Activated CD4-positive, alpha-beta memory T cell treated with anti-CD3 and anti-CD28 coated beads, Interleukin-2, amount 10 ng/mL, durations not matched to agents 7 days and 5 days (primary cell): Measurements from ENCODE around the gene TNFRSF6B. TPM values are rescaled to one million over a fixed set of nuclear protein-coding genes. Genes with fewer than 3 reads are reported as not detected.

Experiments used
- CTCF ChIA-PET: fragments of 350-600 bp; sonication (Branson Sonifier 250); formaldehyde crosslinking; loops from one replicate; lab custom pipeline; 2021; ENCODE audit warnings: antibody characterized with exemption, inconsistent platforms; lab: Charles Lee
- POLR2A ChIA-PET: fragments of 350-600 bp; sonication (Branson Sonifier 250); formaldehyde crosslinking; loops from one replicate; lab custom pipeline; 2021; ENCODE audit warnings: antibody characterized with exemption; lab: Charles Lee
- DNase-seq: peaks from one replicate; pipeline ENCODE4 v3.0.0-alpha.2; 2020
- H3K27ac Mint-ChIP-seq: one replicate; pipeline ENCODE4 v1.8.0; 2021; ENCODE audit warnings: mild to moderate bottlenecking, mixed read lengths
- H3K27me3 Mint-ChIP-seq: one replicate; pipeline ENCODE4 v1.8.0; 2021; ENCODE audit warnings: mixed read lengths
- H3K36me3 Mint-ChIP-seq: one replicate; pipeline ENCODE4 v1.8.0; 2021; ENCODE audit warnings: low read depth, mixed read lengths
- H3K4me1 Mint-ChIP-seq: one replicate; pipeline ENCODE4 v1.8.0; 2021; ENCODE audit warnings: mixed read lengths
- H3K4me3 Mint-ChIP-seq: one replicate; pipeline ENCODE4 v1.8.0; 2021; ENCODE audit warnings: mild to moderate bottlenecking, mixed read lengths
- H3K9me3 Mint-ChIP-seq: one replicate; pipeline ENCODE4 v1.8.0; 2021; ENCODE audit warnings: mixed read lengths
- total RNA-seq, 2 experiments: library from RNA; stranded (reverse); gene quantifications; one replicate each; pipeline ENCODE4 v1.2.3, GENCODE V29; 2021

Gene TNFRSF6B
- total RNA-seq, 2 experiments from 2014 or later: not detected

DNA sequence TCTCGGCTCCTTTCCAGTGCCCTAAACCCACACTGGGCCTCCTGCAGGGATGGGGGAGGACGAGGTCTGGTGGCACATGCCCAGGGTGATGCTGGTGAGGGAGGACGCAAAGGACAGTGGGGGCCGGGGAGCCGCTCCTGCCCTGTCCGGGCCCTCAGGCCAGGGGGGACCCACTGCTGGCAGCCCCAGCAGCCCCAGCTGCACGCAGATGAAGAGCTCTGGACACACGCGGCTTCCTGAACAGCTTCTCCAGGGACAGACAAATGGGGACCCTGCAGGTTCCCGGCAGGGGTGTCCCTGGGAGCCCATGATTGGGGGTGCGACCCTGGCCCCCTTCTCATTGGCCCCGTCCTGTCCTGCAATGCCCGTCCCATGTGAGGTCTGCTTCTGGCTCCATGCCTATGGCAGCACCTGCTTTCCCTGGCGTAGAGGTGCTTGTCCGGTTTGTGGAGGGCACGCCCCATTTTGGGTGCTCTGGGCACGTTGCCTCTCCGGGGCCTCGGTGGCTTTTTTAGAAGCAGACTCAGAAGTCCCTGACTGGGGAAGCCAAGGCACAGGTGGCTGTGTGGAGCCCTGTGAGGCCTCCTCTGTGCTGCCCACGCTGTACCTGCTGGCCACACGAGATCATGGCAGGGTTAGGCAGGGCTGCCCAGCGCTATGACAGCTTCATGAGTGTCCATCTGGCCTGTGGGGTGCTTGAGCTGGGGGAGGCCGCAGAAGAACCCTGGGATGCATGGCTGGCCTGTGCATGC, 15.4 kb upstream of the TNFRSF6B start:
- no peak overlapping the region for H3K4me3 Mint-ChIP-seq
- DNase-seq: no peak
- no peaks in the 10 kb centered on the region for H3K27me3 Mint-ChIP-seq
- POLR2A ChIA-PET: no interaction called here
- peaks cover 7% of the 10 kb centered on the region for H3K36me3 Mint-ChIP-seq
- H3K4me1 Mint-ChIP-seq: peaks cover 10% of the 10 kb centered on the region
- no peak overlapping the region for H3K27ac Mint-ChIP-seq
- CTCF ChIA-PET: no interaction called here
- no peaks in the 10 kb centered on the region for H3K9me3 Mint-ChIP-seq

DNA sequence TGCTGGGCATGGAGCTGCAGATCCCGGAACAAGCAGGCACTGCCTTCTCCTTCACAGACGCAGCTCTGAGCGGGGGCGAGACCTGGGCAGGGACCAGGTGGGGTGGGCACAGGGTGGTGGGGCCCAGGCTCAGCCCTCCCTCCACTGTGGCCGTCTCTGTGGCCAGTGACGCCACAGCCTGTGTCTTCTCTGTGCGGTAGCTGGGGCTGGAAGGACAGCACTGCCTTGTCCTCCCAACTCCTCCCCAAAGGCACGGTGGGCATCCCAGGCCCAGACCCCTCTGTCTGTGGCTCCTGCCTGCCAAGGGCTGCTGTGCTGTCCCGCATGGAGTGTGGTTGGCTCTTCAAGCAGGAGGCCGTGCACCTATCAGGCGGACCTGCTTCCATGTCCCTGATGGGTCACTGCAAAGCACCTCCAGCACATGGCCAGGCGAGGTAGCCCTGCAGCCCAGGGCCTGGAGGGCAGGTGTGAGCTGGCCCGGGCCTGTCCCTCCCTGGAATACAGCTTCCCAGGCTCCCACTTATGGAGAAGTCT, 14.8 kb upstream of the TNFRSF6B start:
- peaks cover 2% of the 10 kb centered on the region for H3K36me3 Mint-ChIP-seq
- H3K27me3 Mint-ChIP-seq: no peaks in the 10 kb centered on the region
- peaks cover 12% of the 10 kb centered on the region for H3K4me1 Mint-ChIP-seq
- H3K27ac Mint-ChIP-seq: no peak overlapping the region
- DNase-seq: no peak
- ChIA-PET CTCF (no interaction called here), POLR2A (interaction anchor here (0.7 kb wide), 1 partner anchor 55 kb away, joined by 3 read pairs; the partner anchor contains the start of gene GMEB2)
- no peaks in the 10 kb centered on the region for H3K9me3 Mint-ChIP-seq
- H3K4me3 Mint-ChIP-seq: no peak overlapping the region

DNA sequence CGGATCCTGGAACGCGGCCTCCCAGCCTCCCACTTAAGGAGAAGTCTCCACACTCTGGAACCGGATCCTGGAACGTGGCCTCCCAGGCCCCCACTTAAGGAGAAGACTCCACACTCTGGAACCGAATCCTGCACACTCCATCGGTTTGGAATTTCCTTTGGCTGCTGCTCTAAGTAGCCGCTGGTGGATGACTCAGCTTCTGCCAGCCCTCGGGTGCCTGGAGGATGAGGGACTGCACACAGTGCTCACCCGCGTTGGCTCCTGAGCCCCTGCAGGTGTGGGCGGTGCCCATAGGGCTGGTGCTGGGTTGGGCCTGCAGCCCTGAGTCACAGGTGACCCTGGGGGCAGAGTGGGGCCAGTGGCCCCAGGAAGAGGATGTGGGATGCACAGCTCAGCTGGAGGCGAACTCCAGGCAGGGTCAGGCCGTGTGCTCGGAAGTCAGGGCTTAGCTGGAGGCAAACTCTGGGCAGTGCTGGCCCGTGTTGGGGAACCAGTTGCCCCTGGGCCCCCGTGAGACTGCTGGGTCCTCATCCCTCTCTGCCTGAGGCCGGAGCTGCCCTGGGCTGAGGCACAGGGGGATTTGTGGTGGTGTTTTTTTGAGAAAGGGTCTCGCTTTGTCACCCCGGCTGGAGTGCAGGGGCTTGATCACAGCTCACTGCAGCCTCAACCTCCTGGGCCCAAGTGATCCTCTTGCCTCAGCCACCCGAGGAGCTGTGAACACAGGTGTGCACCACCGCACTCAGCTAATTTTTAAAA, 13.9 kb upstream of the TNFRSF6B start:
- POLR2A ChIA-PET: interaction anchor here (0.7 kb wide), 1 partner anchor 56 kb away, joined by 3 read pairs; the partner anchor contains the start of gene GMEB2

DNA sequence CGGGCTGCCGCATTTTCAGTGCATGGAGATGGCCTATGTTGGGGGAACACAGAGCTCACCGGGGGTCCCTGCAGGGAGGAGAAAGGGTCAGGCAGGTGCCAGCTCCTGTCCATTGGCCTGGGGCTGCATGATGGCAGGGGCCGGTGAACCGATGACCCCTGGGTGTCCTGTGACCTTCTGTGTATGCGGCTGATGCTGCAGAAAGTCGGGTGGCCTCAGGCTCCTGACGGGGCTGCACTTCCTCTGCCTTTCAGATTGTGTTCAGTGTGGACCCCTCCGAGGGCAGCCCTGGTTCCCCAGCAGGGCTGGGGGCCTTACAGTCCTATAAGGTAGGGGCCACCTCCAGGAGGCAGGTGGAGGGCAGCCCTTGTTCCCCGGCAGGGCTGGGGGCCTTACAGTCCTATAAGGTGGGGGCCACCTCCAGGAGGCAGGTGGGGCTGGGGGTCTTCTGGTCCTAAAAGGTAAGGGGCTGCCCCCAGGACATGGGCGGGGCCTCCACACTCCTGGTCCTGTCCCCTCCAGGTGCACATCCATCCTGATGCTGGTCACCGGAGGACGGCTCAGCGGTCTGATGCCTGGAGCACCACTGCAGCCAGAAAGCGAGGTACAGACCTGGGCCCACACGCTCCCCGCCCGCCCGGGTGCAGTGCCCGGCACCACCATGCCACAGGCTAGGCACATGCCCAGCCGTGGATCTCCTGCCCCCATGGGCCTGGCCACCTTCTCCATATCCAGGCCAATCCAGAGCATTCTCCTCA, 11.0 kb upstream of the TNFRSF6B start:
- Mint-ChIP-seq H3K4me3 (no peak overlapping the region), H3K36me3 (no peaks in the 10 kb centered on the region), H3K27ac (no peak overlapping the region), H3K9me3 (no peaks in the 10 kb centered on the region), H3K4me1 (peaks cover 14% of the 10 kb centered on the region), H3K27me3 (no peaks in the 10 kb centered on the region)
- POLR2A ChIA-PET: no interaction called here
- DNase-seq: no peak
- CTCF ChIA-PET: no interaction called here

More for the DNA sequence above, 13.9 kb upstream of the TNFRSF6B start:
- Mint-ChIP-seq H3K27me3 (no peaks in the 10 kb centered on the region), H3K27ac (no peak overlapping the region), H3K4me1 (peaks cover 14% of the 10 kb centered on the region), H3K9me3 (no peaks in the 10 kb centered on the region), H3K4me3 (no peak overlapping the region), H3K36me3 (peaks cover 2% of the 10 kb centered on the region)
- no peak for DNase-seq
- CTCF ChIA-PET: interaction anchor here (0.8 kb wide), 1 partner anchor 24 kb away, joined by 3 read pairs; the partner anchor contains the start of gene RTEL1

DNA sequence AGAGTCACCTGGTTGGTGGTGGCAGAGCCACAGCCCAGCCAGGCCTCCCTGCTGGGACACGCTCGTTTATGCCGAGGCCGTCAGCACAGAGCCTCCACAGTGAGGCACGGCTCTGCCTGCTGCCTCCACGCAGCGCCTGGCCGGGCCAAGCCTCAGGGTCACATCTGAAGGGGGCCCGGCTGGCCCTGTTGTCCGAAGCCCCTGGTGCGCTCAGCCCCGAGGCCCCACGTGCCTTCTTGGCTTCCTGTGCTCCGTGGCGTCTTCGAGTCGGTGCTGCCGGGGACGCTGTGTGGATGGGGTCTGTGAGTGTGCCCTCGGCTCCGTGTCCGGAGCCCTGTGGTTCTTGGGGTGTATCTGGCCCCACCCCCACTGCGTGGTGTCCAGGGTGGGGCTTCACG, 10.4 kb upstream of the TNFRSF6B start:
- ChIA-PET POLR2A (no interaction called here), CTCF (no interaction called here)
- Mint-ChIP-seq H3K27ac (no peak overlapping the region), H3K9me3 (no peaks in the 10 kb centered on the region), H3K4me3 (no peak overlapping the region), H3K27me3 (no peaks in the 10 kb centered on the region), H3K36me3 (no peaks in the 10 kb centered on the region), H3K4me1 (peaks cover 14% of the 10 kb centered on the region)
- no peak for DNase-seq

DNA sequence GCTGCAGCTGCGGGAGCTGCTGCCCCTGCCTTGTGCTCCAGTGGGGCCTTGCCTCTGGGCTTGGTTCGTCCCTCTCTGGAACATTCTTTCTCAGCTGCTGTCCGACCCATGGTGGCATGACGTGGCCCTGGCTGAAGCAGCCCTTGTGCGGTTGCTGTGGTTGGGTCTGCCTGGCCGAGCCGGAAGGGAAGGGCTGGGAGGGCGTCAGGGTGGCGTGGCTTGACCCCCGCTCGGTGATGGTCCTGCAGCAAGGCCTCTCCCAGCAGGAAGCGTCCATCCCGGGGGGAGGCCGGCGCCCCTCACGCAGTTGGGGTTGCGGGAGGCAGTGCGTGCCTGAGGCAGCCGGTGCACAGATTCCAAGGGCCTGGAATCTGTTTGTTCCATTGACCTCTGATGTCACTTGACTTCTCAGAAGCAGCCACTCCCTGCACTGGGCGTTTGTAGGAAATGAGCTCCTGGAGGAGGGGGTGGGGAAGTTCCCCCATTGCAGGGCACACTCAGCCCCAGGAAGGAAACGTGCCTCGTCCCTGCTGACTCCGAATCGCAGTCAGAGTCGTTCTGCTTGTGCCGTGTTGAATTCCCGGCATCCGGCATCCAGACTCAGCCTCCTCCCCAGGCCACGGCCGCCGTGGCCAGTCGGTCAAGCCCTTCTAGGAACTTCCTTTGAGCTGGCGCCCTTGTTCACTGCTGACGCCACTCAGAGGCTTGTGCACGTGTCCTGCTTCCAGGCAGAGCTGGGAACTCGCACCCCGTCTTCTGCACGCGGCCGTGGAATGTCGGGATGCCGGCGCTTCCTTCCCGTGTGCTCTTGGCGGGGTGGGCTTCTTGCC, 9.7 kb upstream of the TNFRSF6B start:
- Mint-ChIP-seq H3K9me3 (no peaks in the 10 kb centered on the region), H3K4me1 (peaks cover 14% of the 10 kb centered on the region), H3K27me3 (no peaks in the 10 kb centered on the region), H3K4me3 (no peak overlapping the region), H3K36me3 (no peaks in the 10 kb centered on the region), H3K27ac (no peak overlapping the region)
- DNase-seq: no peak
- ChIA-PET POLR2A (interaction anchor here (0.8 to 1.2 kb wide), 2 partner anchors 25 to 59 kb away, joined by 3 read pairs; partner anchors contain the start of gene GMEB2), CTCF (no interaction called here)

DNA sequence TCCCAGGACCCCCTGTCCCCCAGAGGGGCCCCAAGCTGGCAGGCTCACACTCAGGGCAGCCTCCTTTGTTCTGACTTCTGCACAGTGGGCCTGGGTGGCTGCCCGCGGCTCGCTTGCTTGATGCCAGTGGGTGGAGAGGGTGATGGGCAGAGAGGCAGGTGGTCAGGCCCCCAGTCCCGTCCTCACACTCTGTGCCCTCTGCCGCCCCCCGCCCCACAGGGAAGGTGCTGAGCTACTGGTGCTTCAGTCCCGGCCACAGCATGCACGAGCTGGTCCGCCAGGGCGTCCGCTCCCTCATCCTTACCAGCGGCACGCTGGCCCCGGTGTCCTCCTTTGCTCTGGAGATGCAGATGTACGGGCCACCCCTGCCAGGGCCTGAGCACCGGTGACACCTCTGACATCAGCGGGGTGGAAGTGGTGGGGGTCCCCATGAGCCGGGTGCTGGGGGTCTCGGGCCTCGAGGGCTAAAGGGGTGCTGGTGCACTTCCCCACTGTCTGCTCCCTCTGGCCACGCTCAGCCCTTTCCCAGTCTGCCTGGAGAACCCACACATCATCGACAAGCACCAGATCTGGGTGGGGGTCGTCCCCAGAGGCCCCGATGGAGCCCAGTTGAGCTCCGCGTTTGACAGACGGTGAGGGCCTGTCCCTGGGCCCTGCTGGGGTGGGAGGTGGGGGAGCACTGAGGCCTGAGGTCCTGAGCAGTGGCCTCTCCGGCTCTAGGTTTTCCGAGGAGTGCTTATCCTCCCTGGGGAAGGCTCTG, 8.9 kb upstream of the TNFRSF6B start:
- no peaks in the 10 kb centered on the region for H3K27me3 Mint-ChIP-seq
- H3K36me3 Mint-ChIP-seq: peaks cover 5% of the 10 kb centered on the region
- H3K27ac Mint-ChIP-seq: no peak overlapping the region
- H3K4me1 Mint-ChIP-seq: peaks cover 11% of the 10 kb centered on the region
- H3K9me3 Mint-ChIP-seq: no peaks in the 10 kb centered on the region
- H3K4me3 Mint-ChIP-seq: no peak overlapping the region
- ChIA-PET POLR2A (interaction anchor here (0.8 to 1.2 kb wide), 2 partner anchors 26 to 60 kb away, joined by 3 read pairs; partner anchors contain the start of gene GMEB2), CTCF (no interaction called here)
- DNase-seq: no peak

DNA sequence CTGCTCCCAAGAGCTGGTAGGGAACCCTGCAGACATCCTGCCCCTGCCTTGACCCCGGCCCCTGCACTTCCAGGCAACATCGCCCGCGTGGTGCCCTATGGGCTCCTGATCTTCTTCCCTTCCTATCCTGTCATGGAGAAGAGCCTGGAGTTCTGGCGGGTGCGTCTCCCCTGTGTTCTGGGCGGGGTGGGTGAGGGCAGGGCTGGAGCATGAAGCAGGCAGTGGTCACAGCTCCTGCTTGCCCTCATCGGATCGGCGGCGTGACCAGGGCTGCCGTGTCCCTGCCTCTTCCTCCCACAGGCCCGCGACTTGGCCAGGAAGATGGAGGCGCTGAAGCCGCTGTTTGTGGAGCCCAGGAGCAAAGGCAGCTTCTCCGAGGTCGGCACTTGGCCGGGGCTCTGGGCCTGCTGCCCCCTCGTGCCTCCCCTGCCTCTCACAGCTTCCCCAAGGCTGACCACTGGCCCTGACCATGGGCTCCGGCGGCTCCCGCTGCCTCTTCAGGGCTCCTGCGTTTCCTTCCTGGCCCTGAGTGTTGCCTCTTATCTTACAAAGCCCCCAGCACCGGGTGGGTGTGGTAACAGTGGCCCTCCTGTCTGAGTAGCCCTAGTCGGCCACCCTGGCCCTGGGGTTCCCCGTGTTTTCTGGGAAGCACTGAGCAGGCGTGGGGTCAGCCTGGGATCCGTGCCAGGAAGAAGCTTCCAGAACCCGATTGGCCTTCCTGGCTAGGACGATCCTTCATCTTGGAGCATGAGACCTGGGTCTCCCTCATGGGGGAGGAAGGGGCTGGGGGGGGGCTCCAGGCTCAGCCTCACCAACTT, 8.0 kb upstream of the TNFRSF6B start:
- POLR2A ChIA-PET: no interaction called here
- no peak for DNase-seq
- Mint-ChIP-seq H3K4me1 (peaks cover 10% of the 10 kb centered on the region), H3K27me3 (no peaks in the 10 kb centered on the region), H3K4me3 (no peak overlapping the region), H3K36me3 (peaks cover 5% of the 10 kb centered on the region), H3K27ac (no peak overlapping the region), H3K9me3 (no peaks in the 10 kb centered on the region)
- CTCF ChIA-PET: no interaction called here

DNA sequence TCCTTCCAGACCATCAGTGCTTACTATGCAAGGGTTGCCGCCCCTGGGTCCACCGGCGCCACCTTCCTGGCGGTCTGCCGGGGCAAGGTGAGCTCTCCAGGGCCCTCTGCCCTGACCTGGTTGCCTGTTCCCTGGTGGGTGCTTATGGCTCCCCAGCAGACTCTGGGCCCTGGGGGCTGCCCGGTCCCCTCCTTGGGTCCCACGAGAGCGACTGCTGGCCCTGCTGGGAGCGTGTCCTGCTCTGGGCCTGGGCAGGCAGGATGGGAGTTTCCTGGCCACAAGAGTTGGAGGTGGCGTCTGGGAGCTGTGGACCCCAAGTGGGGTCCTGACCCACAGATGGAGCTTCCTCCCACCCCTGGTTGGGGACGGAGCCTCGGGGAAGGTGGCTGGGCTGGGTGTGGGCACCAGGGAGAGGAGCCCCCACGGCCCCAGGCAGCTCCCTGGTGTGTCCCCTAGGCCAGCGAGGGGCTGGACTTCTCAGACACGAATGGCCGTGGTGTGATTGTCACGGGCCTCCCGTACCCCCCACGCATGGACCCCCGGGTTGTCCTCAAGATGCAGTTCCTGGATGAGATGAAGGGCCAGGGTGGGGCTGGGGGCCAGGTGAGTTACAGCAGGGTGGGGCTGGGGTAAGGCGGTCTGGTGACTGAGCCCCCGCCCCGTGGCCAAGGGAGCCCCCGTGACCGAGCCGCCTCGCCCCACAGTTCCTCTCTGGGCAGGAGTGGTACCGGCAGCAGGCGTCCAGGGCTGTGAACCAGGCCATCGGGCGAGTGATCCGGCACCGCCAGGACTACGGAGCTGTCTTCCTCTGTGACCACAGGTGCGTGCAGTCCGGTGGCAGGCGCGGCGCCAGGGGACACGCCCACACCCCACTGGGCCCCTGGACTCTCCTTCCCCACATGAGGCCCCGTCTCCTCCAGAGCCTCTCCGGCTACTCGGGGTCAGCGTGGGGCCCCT, 7.1 kb upstream of the TNFRSF6B start:
- H3K27ac Mint-ChIP-seq: no peak overlapping the region
- peaks cover 6% of the 10 kb centered on the region for H3K4me1 Mint-ChIP-seq
- no peaks in the 10 kb centered on the region for H3K9me3 Mint-ChIP-seq
- no peaks in the 10 kb centered on the region for H3K27me3 Mint-ChIP-seq
- ChIA-PET CTCF (interaction anchor here (0.6 kb wide), 1 partner anchor 12 kb away, joined by 3 read pairs; no protein-coding TSS in a partner anchor), POLR2A (no interaction called here)
- no peak overlapping the region for H3K4me3 Mint-ChIP-seq
- no peak for DNase-seq
- H3K36me3 Mint-ChIP-seq: peaks cover 11% of the 10 kb centered on the region
